IMR-90 (cell line): ENCODE results near the gene GPBAR1. TPM values are rescaled to one million over a fixed set of nuclear protein-coding genes. Genes with fewer than 3 reads are reported as not detected.

Experiments used
- ATAC-seq: fragments of 200-7000 bp; cut with Tn5 transposase; 2 replicates; pipeline ENCODE4 v1.9.1; 2020; ENCODE audit warnings: low read depth, mild to moderate bottlenecking, moderate library complexity
- BruUV-seq: library from RNA; stranded (reverse); fragments of 400-500 nt; replicated peaks from 2 replicates; lab custom pipeline; 2021; lab: Mats Ljungman, UMichigan
- CTCF ChIA-PET: fragments of 300-600 bp; formaldehyde crosslinking; extraction: SDS; loops from one replicate; lab custom pipeline; 2021; ENCODE audit warnings: antibody characterized with exemption; lab: Yijun Ruan, JAX
- POLR2A ChIA-PET: fragments of 300-600 bp; sonication (Branson Sonifier 250); formaldehyde crosslinking; loops from one replicate; lab custom pipeline; 2022; ENCODE audit warnings: antibody characterized with exemption; ENCODE audit not compliant: unreplicated experiment; lab: Charles Lee
- DNase-seq: peaks from one replicate; pipeline ENCODE4 v3.0.0; 2013
- H2AFZ ChIP-seq: replicated peaks from 2 replicates; pipeline ENCODE3; 2013; ENCODE audit warnings: low read length, mild to moderate bottlenecking; ENCODE audit not compliant: poor library complexity
- H2AK5ac ChIP-seq: 2 replicates; pipeline ENCODE4 v1.6.1; 2013; ENCODE audit warnings: low read depth, low read length, inconsistent platforms
- H2AK9ac ChIP-seq: replicated peaks from 2 replicates; pipeline ENCODE3; 2013; ENCODE audit warnings: mild to moderate bottlenecking, low read depth, low read length, moderate library complexity; ENCODE audit not compliant: poor library complexity
- H2BK120ac ChIP-seq: 2 replicates; pipeline ENCODE4 v1.6.1; 2013; ENCODE audit warnings: low read depth, low read length, inconsistent platforms
- H2BK15ac ChIP-seq: 3 replicates; pipeline ENCODE4 v1.6.1; 2013; ENCODE audit warnings: low read depth, low read length, inconsistent platforms
- H2BK20ac ChIP-seq: 2 replicates; pipeline ENCODE4 v1.6.1; 2013; ENCODE audit warnings: low read depth, mild to moderate bottlenecking, inconsistent platforms, low read length, moderate library complexity
- H2BK5ac ChIP-seq: 2 replicates; pipeline ENCODE4 v1.6.1; 2013; ENCODE audit warnings: mild to moderate bottlenecking, low read depth, low read length, inconsistent platforms; ENCODE audit not compliant: poor library complexity, severe bottlenecking
- H3K14ac ChIP-seq: replicated peaks from 2 replicates; pipeline ENCODE4 v1.6.1; 2013; ENCODE audit warnings: low read depth, low read length, inconsistent platforms
- H3K18ac ChIP-seq: 2 replicates; pipeline ENCODE4 v1.6.1; 2013; ENCODE audit warnings: low read depth, low read length, control low read depth
- H3K23ac ChIP-seq: 2 replicates; pipeline ENCODE4 v1.6.1; 2013; ENCODE audit warnings: low read depth, low read length, inconsistent platforms
- H3K27ac ChIP-seq: 2 replicates; pipeline ENCODE4 v1.5.1; 2013; ENCODE audit warnings: mild to moderate bottlenecking, control low read depth, low read length; ENCODE audit not compliant: insufficient read depth
- H3K27me3 ChIP-seq: 2 replicates; pipeline ENCODE4 v1.6.1; 2013; ENCODE audit warnings: low read length; ENCODE audit not compliant: control insufficient read depth, insufficient read depth
- H3K36me3 ChIP-seq: 2 replicates; pipeline ENCODE4 v1.6.1; 2013; ENCODE audit warnings: low read length, mixed read lengths; ENCODE audit not compliant: control insufficient read depth, insufficient read depth
- H3K4ac ChIP-seq: 2 replicates; pipeline ENCODE4 v1.6.1; 2013; ENCODE audit warnings: low read depth, low read length, inconsistent platforms
- H3K4me1 ChIP-seq: 2 replicates; pipeline ENCODE4 v1.6.1; 2013; ENCODE audit warnings: low read length, mixed read lengths; ENCODE audit not compliant: control insufficient read depth, insufficient read depth
- H3K4me2 ChIP-seq: 2 replicates; pipeline ENCODE4 v1.6.1; 2013; ENCODE audit warnings: low read depth, mild to moderate bottlenecking, control low read depth, low read length, moderate library complexity
- H3K4me3 ChIP-seq: 2 replicates; pipeline ENCODE4 v1.5.1; 2013; ENCODE audit warnings: low read depth, mild to moderate bottlenecking, control low read depth, low read length, moderate library complexity; ENCODE audit not compliant: insufficient read depth
- H3K56ac ChIP-seq: 2 replicates; pipeline ENCODE4 v1.6.1; 2013; ENCODE audit warnings: low read length, inconsistent platforms; ENCODE audit not compliant: insufficient read depth; ENCODE audit errors: extremely low read depth
- H3K79me1 ChIP-seq, 2 experiments: 2 replicates each; pipeline ENCODE4 v1.6.1; 2013; ENCODE audit warnings: low read length in 2 of 2, inconsistent platforms in 1 of 2, low read depth in 1 of 2
- H3K9ac ChIP-seq: 2 replicates; pipeline ENCODE4 v1.6.1; 2013; ENCODE audit warnings: low read depth, low read length, control low read depth
- H3K9me1 ChIP-seq: 2 replicates; pipeline ENCODE4 v1.6.1; 2013; ENCODE audit warnings: low read length, inconsistent platforms; ENCODE audit not compliant: insufficient read depth
- H3K9me3 ChIP-seq: 2 replicates; pipeline ENCODE4 v1.6.1; 2013; ENCODE audit warnings: low read length; ENCODE audit not compliant: control insufficient read depth, insufficient read depth
- H4K20me1 ChIP-seq: 2 replicates; pipeline ENCODE4 v1.6.1; 2013; ENCODE audit warnings: low read length, inconsistent platforms; ENCODE audit not compliant: insufficient read depth
- H4K5ac ChIP-seq: 2 replicates; pipeline ENCODE4 v1.6.1; 2013; ENCODE audit warnings: mild to moderate bottlenecking, low read depth, low read length, control low read depth
- H4K8ac ChIP-seq, 2 experiments: 2 replicates each; pipeline ENCODE4 v1.6.1; 2013; ENCODE audit warnings: low read depth in 2 of 2, low read length in 2 of 2, control low read depth in 1 of 2, inconsistent platforms in 1 of 2
- H4K91ac ChIP-seq: 2 replicates; pipeline ENCODE4 v1.6.1; 2013; ENCODE audit warnings: low read depth, low read length, inconsistent platforms; ENCODE audit not compliant: insufficient read depth
- BHLHE40 ChIP-seq: fragments of 150-350 bp; IDR thresholded peaks from 2 replicates; pipeline ENCODE4 v1.6.1; 2016; ENCODE audit warnings: mild to moderate bottlenecking, low read depth, low read length
- CEBPB ChIP-seq: IDR thresholded peaks from 2 replicates; pipeline ENCODE4 v1.6.1; 2012; ENCODE audit warnings: low read depth, low read length, improper control_type of control experiment
- CHD1 ChIP-seq: IDR thresholded peaks from 2 replicates; pipeline ENCODE4 v1.6.1; 2012; ENCODE audit warnings: low read depth, low read length, improper control_type of control experiment
- FOS ChIP-seq: fragments of 150-350 bp; IDR thresholded peaks from 2 replicates; pipeline ENCODE4 v1.6.1; 2016; ENCODE audit warnings: low read depth, low read length
- MAZ ChIP-seq: IDR thresholded peaks from 2 replicates; pipeline ENCODE4 v1.6.1; 2012; ENCODE audit warnings: low read depth, mild to moderate bottlenecking, low read length, improper control_type of control experiment, moderate library complexity, borderline replicate concordance
- RAD21 ChIP-seq: IDR thresholded peaks from 2 replicates; pipeline ENCODE4 v1.6.1; 2012; ENCODE audit warnings: low read length, improper control_type of control experiment
- RCOR1 ChIP-seq: IDR thresholded peaks from 2 replicates; pipeline ENCODE4 v1.6.1; 2012; ENCODE audit warnings: mild to moderate bottlenecking, low read length, improper control_type of control experiment; ENCODE audit not compliant: insufficient replicate concordance
- RFX5 ChIP-seq: IDR thresholded peaks from 2 replicates; pipeline ENCODE4 v1.8.0; 2012; ENCODE audit warnings: low read depth, mild to moderate bottlenecking, low read length, moderate library complexity
- WGBS, 2 experiments: methylation state at CpG; one replicate each; pipeline versions ENCODE4 v1.1.5 to v1.1.7; 2013; ENCODE audit warnings: missing lambda C conversion rate in 2 of 2; ENCODE audit not compliant: insufficient read length in 1 of 2; ENCODE audit errors: extremely low coverage in 2 of 2; 5-methylcytosine and 5-hydroxymethylcytosine counted together
- dilution Hi-C: fragments of 300-500 bp; cut with HindIII; formaldehyde crosslinking; loops from one replicate; pipeline ENCODE4 v1.14.3; 2018; ENCODE audit warnings: low sequenced_read_pairs; ENCODE audit not compliant: unreplicated experiment
- in situ Hi-C: fragments of 300-500 bp; cut with MboI; formaldehyde crosslinking; loops from 3 replicates; pipeline ENCODE4 v1.14.3; 2019; ENCODE audit warnings: low sequenced_read_pairs, inconsistent platforms, mixed read lengths
- intact Hi-C: fragments of 100-400 bp; cut with micrococcal nuclease; formaldehyde crosslinking; loops from 2 replicates; pipeline ENCODE4 v1.10.0; 2022
- polyA plus RNA-seq, 3 experiments: library from polyadenylated mRNA; depleted of rRNA; stranded (reverse); fragments of >200 nt; gene quantifications; 2 replicates each; pipeline ENCODE4 v1.2.3, GENCODE V29; 2012; ENCODE audit warnings: low replicate concordance in 1 of 3
- total RNA-seq: library from RNA; depleted of rRNA; stranded (reverse); fragments of >200 nt; gene quantifications from 2 replicates; pipeline ENCODE4 v1.2.3, GENCODE V29; 2012
- TF ChIP-seq, protein P1 (sequence below): conservative IDR thresholded peaks from 2 replicates; pipeline ENCODE4 v1.5.1; 2012; ENCODE audit warnings: mild to moderate bottlenecking, low read depth, low read length, improper control_type of control experiment
- TF ChIP-seq, protein P2 (sequence below): fragments of 150-350 bp; IDR thresholded peaks from 2 replicates; pipeline ENCODE4 v1.6.1; 2017; ENCODE audit warnings: mild to moderate bottlenecking, antibody characterized with exemption, low read length, low read depth

Gene GPBAR1
- total and polyA plus RNA-seq, 2 of the 4 experiments (the other 2 are of a cell fraction), result under 0.01 to 0.21 TPM

DNA sequence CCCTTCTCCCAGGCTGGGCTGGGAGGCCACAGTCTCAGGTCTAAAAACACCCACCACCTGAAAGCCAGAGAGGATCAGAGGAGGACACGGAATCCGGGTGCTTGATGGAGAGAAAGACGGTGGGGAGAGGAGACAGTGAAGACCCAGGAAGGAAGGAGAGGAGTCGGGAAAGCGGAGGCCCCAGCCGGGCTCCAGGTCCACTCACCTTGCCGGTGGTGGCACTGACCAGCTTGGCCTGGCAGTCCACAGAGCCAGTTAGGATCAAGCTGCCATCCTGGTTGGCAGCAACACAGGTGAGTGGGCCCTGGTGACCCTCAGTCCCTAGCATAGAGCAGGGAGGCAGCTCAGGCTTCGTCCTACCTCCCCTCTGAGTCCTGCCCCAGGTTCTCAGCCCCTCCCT, 4.8 kb downstream of the GPBAR1 start:
- DNase-seq, result no peak
- Histone ChIP-seq H3K27me3 (no peaks in the 10 kb centered on the region), H2AFZ (no peak overlapping the region), H3K23ac (no peak overlapping the region), H3K9me3 (no peaks in the 10 kb centered on the region), H3K9me1 (0 out of 2 replicates have a peak, but pooled peaks cover 3% of the 10 kb centered on the region), H3K14ac (no peak overlapping the region), H4K91ac (no peak overlapping the region), H3K4me2 (no peak overlapping the region), H2AK5ac (no peak overlapping the region), H3K4me1 (peaks cover 3% of the 10 kb centered on the region), H3K79me1 (peaks cover 13 to 18% of the 10 kb centered on the region in 2 experiments), H3K27ac (no peak overlapping the region), H2AK9ac (no peak overlapping the region), H2BK20ac (no peak overlapping the region), H2BK120ac (no peak overlapping the region), H4K20me1 (peaks cover 9% of the 10 kb centered on the region; the same call in 1 of the 2 replicates), H3K18ac (no peak overlapping the region), H4K8ac (no peak overlapping the region), H3K36me3 (peaks cover 41% of the 10 kb centered on the region), H3K56ac (no peak overlapping the region), H4K5ac (no peak overlapping the region), H2BK15ac (no peak overlapping the region), H3K4ac (no peak overlapping the region), H3K4me3 (no peak overlapping the region), H2BK5ac (no peak overlapping the region), H3K9ac (no peak overlapping the region)
- ChIA-PET CTCF (no interaction called here), POLR2A (no interaction called here)
- ATAC-seq, result no peak
- no TSS peak for BruUV-seq
- TF ChIP-seq RCOR1 (no peak), CEBPB (no peak), FOS (no peak), BHLHE40 (no peak), RAD21 (no peak), MAZ (no peak), CHD1 (no peak), RFX5 (no peak)
- TF ChIP-seq, protein P1, sequence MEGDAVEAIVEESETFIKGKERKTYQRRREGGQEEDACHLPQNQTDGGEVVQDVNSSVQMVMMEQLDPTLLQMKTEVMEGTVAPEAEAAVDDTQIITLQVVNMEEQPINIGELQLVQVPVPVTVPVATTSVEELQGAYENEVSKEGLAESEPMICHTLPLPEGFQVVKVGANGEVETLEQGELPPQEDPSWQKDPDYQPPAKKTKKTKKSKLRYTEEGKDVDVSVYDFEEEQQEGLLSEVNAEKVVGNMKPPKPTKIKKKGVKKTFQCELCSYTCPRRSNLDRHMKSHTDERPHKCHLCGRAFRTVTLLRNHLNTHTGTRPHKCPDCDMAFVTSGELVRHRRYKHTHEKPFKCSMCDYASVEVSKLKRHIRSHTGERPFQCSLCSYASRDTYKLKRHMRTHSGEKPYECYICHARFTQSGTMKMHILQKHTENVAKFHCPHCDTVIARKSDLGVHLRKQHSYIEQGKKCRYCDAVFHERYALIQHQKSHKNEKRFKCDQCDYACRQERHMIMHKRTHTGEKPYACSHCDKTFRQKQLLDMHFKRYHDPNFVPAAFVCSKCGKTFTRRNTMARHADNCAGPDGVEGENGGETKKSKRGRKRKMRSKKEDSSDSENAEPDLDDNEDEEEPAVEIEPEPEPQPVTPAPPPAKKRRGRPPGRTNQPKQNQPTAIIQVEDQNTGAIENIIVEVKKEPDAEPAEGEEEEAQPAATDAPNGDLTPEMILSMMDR, result no peak
- TF ChIP-seq, protein P2, sequence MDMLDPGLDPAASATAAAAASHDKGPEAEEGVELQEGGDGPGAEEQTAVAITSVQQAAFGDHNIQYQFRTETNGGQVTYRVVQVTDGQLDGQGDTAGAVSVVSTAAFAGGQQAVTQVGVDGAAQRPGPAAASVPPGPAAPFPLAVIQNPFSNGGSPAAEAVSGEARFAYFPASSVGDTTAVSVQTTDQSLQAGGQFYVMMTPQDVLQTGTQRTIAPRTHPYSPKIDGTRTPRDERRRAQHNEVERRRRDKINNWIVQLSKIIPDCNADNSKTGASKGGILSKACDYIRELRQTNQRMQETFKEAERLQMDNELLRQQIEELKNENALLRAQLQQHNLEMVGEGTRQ, result no peak
- intact Hi-C loops, result no loop called here
- WGBS, 2 experiments, result 90% methylated on average over 2 of the region's 8 CpGs; no CpG with 5 or more reads in 1 of the 2 experiments
- in situ Hi-C loops, result no loop called here
- dilution Hi-C loops, result no loop called here
